HEK293T (cell line): ENCODE results near the gene SMC6.

Experiments
- CTCF ChIA-PET: fragments of 350-600 bp; formaldehyde crosslinking; extraction: SDS; loops from one replicate; lab custom pipeline; 2021; ENCODE audit warnings: antibody characterized with exemption, inconsistent platforms; lab: Yijun Ruan, JAX
- POLR2A ChIA-PET: fragments of 350-600 bp; formaldehyde crosslinking; extraction: SDS; loops from one replicate; lab custom pipeline; 2020; ENCODE audit warnings: antibody characterized with exemption, inconsistent platforms; lab: Yijun Ruan, JAX
- DNase-seq: peaks from one replicate; pipeline ENCODE4 v3.0.0; 2012; ENCODE audit warnings: mixed read lengths; ENCODE audit errors: extremely low spot score
- ARNT ChIP-seq: fragments of 450-650 bp; IDR thresholded peaks from 2 replicates; pipeline ENCODE4 v1.6.1; 2017; ENCODE audit warnings: mild to moderate bottlenecking
- BHLHE40 ChIP-seq: fragments of 450-650 bp; IDR thresholded peaks from 2 replicates; pipeline ENCODE4 v1.6.1; 2016; ENCODE audit warnings: mild to moderate bottlenecking, moderate library complexity, borderline replicate concordance
- CTBP1 ChIP-seq: fragments of 450-650 bp; IDR thresholded peaks from 2 replicates; pipeline ENCODE4 v1.6.1; 2016; ENCODE audit warnings: borderline replicate concordance
- ELF4 ChIP-seq: fragments of 450-650 bp; IDR thresholded peaks from 2 replicates; pipeline ENCODE4 v1.6.1; 2017; ENCODE audit warnings: antibody characterized with exemption
- FOXA1 ChIP-seq: fragments of 450-650 bp; IDR thresholded peaks from 2 replicates; pipeline ENCODE4 v1.6.1; 2016; ENCODE audit warnings: mild to moderate bottlenecking
- FOXK2 ChIP-seq: fragments of 450-650 bp; IDR thresholded peaks from 2 replicates; pipeline ENCODE4 v1.6.1; 2016; ENCODE audit warnings: mild to moderate bottlenecking
- FOXM1 ChIP-seq: fragments of 450-650 bp; IDR thresholded peaks from 2 replicates; pipeline ENCODE4 v1.6.1; 2017; ENCODE audit warnings: mild to moderate bottlenecking, borderline replicate concordance
- HDGF ChIP-seq: fragments of 450-650 bp; IDR thresholded peaks from 2 replicates; pipeline ENCODE4 v1.6.1; 2017; ENCODE audit warnings: antibody characterized with exemption, borderline replicate concordance
- L3MBTL2 ChIP-seq: fragments of 450-650 bp; conservative IDR thresholded peaks from 2 replicates; pipeline ENCODE4 v1.6.1; 2016; ENCODE audit warnings: mild to moderate bottlenecking
- LEF1 ChIP-seq: fragments of 450-650 bp; IDR thresholded peaks from 2 replicates; pipeline ENCODE4 v1.6.1; 2017; ENCODE audit warnings: mild to moderate bottlenecking, borderline replicate concordance
- NFRKB ChIP-seq: fragments of 450-650 bp; IDR thresholded peaks from 2 replicates; pipeline ENCODE4 v1.6.1; 2016; ENCODE audit warnings: mild to moderate bottlenecking, moderate library complexity
- PKNOX1 ChIP-seq: fragments of 450-650 bp; IDR thresholded peaks from 2 replicates; pipeline ENCODE4 v1.6.1; 2016
- SP1 ChIP-seq: fragments of 450-650 bp; IDR thresholded peaks from 2 replicates; pipeline ENCODE4 v1.6.1; 2017
- SUZ12 ChIP-seq: fragments of 450-650 bp; IDR thresholded peaks from 2 replicates; pipeline ENCODE4 v1.6.1; 2016; ENCODE audit warnings: mild to moderate bottlenecking
- TARDBP ChIP-seq: fragments of 450-650 bp; IDR thresholded peaks from 2 replicates; pipeline ENCODE4 v1.6.1; 2016
- ZNF384 ChIP-seq: fragments of 450-650 bp; IDR thresholded peaks from 2 replicates; pipeline ENCODE4 v1.6.1; 2016

The SMC6 gene

GRCh38 chr2:17747684-17748452 lies 5.7 kb downstream of the SMC6 start:
- CTCF ChIA-PET: interaction anchor here (0.6 kb wide), 1 partner anchor 143 kb away, joined by 3 read pairs; no protein-coding TSS in a partner anchor
- POLR2A ChIA-PET: no interaction called here
- DNase-seq: no peak
- TF ChIP-seq PKNOX1 (peak; percentile 72), FOXM1 (no peak)

GRCh38 chr2:17740203-17740602 lies 13.4 kb downstream of the SMC6 start:
- no peak for TF ChIP-seq ARNT
- no peak for TF ChIP-seq ZNF384
- no peak for TF ChIP-seq FOXM1
- TF ChIP-seq CTBP1: no peak
- TF ChIP-seq LEF1: no peak
- TF ChIP-seq SUZ12: no peak
- no peak for DNase-seq
- POLR2A ChIA-PET: no interaction called here
- CTCF ChIA-PET: no interaction called here

GRCh38 chr2:17736989-17737388 lies 16.6 kb downstream of the SMC6 start:
- no peak for DNase-seq
- TF ChIP-seq NFRKB: no peak
- TF ChIP-seq HDGF: no peak
- TF ChIP-seq TARDBP: no peak
- no peak for TF ChIP-seq L3MBTL2
- TF ChIP-seq FOXM1: no peak
- no peak for TF ChIP-seq FOXA1
- no peak for TF ChIP-seq ARNT
- no peak for TF ChIP-seq SP1
- no peak for TF ChIP-seq FOXK2
- TF ChIP-seq ELF4: no peak
- TF ChIP-seq CTBP1: no peak
- no peak for TF ChIP-seq BHLHE40
- TF ChIP-seq PKNOX1: no peak
- no peak for TF ChIP-seq SUZ12
- TF ChIP-seq LEF1: no peak
- TF ChIP-seq ZNF384: no peak
- CTCF ChIA-PET: no interaction called here

GRCh38 chr2:17735864-17736263 lies 17.7 kb downstream of the SMC6 start:
- TF ChIP-seq LEF1 (no peak), HDGF (no peak), ARNT (no peak), ZNF384 (no peak), L3MBTL2 (no peak), NFRKB (no peak), SUZ12 (no peak), FOXK2 (no peak), BHLHE40 (no peak)
- ChIA-PET CTCF (no interaction called here), POLR2A (no interaction called here)
- no peak for DNase-seq

More at GRCh38 chr2:17736989-17737388, 16.6 kb downstream of the SMC6 start:
- POLR2A ChIA-PET: no interaction called here

GRCh38 chr2:17733599-17733998 lies 20.0 kb downstream of the SMC6 start:
- DNase-seq: no peak
- ChIA-PET CTCF (no interaction called here), POLR2A (no interaction called here)
- TF ChIP-seq BHLHE40: no peak
- no peak for TF ChIP-seq ZNF384
- TF ChIP-seq ELF4: no peak
- TF ChIP-seq NFRKB: no peak
- TF ChIP-seq FOXK2: no peak

- POLR2A ChIA-PET: no interaction called here
- DNase-seq: no peak
- CTCF ChIA-PET: no interaction called here
- TF ChIP-seq SUZ12 (no peak), ARNT (no peak), ZNF384 (no peak), L3MBTL2 (no peak), FOXA1 (no peak), PKNOX1 (no peak), SP1 (no peak), FOXK2 (no peak), LEF1 (no peak), HDGF (no peak), ELF4 (no peak), FOXM1 (no peak), TARDBP (no peak), NFRKB (no peak), BHLHE40 (no peak), CTBP1 (no peak)
Measured at GRCh38 chr2:17729880-17730279, 23.7 kb downstream of the SMC6 start.
